Measurements from ENCODE around the gene MAML2.

MAML2 gene

GRCh38 chr11:96319898-96320656, 22.9 kb downstream of the MAML2 start:
- no peak for TF ChIP-seq CTCF (IDR thresholded peaks at IDR 0.05; ENCODE audit: poor library complexity, severe bottlenecking)
- ATAC-seq (ENCODE audit: low read depth) = no peak
- no peaks in the 10 kb centered on the region for H3K9me3 ChIP-seq (ENCODE audit: severe bottlenecking)
- no peaks in the 10 kb centered on the region for H3K27me3 ChIP-seq (ENCODE audit: insufficient read depth, poor library complexity, severe bottlenecking)
- no peaks in the 10 kb centered on the region for H3K36me3 ChIP-seq (ENCODE audit: low read depth)
- H3K4me3 ChIP-seq (ENCODE audit: severe bottlenecking) = no peak overlapping the region
- H3K27ac ChIP-seq (ENCODE audit: poor library complexity, severe bottlenecking) = no peak overlapping the region
- peaks cover 22% of the 10 kb centered on the region for H3K4me1 ChIP-seq (ENCODE audit: insufficient read depth, poor library complexity, severe bottlenecking)
- DNase-seq (ENCODE audit: low spot score) = no peak

GRCh38 chr11:96318850-96319249, 24.1 kb downstream of the MAML2 start:
- Histone ChIP-seq H3K4me3 (ENCODE audit: severe bottlenecking) (no peak overlapping the region), H3K27ac (ENCODE audit: poor library complexity, severe bottlenecking) (no peak overlapping the region), H3K4me1 (ENCODE audit: insufficient read depth, poor library complexity, severe bottlenecking) (peaks cover 22% of the 10 kb centered on the region), H3K27me3 (ENCODE audit: insufficient read depth, poor library complexity, severe bottlenecking) (no peaks in the 10 kb centered on the region), H3K9me3 (ENCODE audit: severe bottlenecking) (no peaks in the 10 kb centered on the region), H3K36me3 (ENCODE audit: low read depth) (no peaks in the 10 kb centered on the region)
- ATAC-seq (ENCODE audit: low read depth) (no peak), DNase-seq (ENCODE audit: low spot score) (no peak)
- no peak for TF ChIP-seq CTCF (IDR thresholded peaks at IDR 0.05; ENCODE audit: poor library complexity, severe bottlenecking)

DNA sequence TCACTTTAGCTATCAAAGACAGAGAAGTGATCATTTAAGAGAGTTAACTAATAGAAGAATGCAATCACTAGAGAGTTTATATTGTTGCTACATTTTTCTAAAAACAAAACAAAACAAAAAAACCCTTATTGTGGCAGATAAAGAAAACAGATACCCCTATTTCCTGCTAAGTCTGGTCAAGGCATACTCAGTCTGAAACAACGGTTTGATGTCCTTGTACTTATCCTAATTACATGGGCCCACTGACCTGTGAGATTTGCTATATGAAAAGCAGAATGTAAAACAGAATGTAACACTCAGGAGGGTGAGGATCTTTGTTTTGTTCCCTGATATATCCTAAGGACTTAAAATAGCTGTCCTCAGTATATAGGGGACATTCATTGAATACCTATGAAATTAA, 24.6 kb downstream of the MAML2 start:
- Histone ChIP-seq H3K4me1 (ENCODE audit: insufficient read depth, poor library complexity, severe bottlenecking) (peaks cover 26% of the 10 kb centered on the region), H3K27ac (ENCODE audit: poor library complexity, severe bottlenecking) (no peak overlapping the region), H3K36me3 (ENCODE audit: low read depth) (no peaks in the 10 kb centered on the region), H3K9me3 (ENCODE audit: severe bottlenecking) (no peaks in the 10 kb centered on the region), H3K27me3 (ENCODE audit: insufficient read depth, poor library complexity, severe bottlenecking) (no peaks in the 10 kb centered on the region), H3K4me3 (ENCODE audit: severe bottlenecking) (no peak overlapping the region)
- ATAC-seq (ENCODE audit: low read depth) = no peak
- TF ChIP-seq CTCF (IDR thresholded peaks at IDR 0.05; ENCODE audit: poor library complexity, severe bottlenecking) = no peak
- no peak for DNase-seq (ENCODE audit: low spot score)

GRCh38 chr11:96317985-96318384, 25.0 kb downstream of the MAML2 start:
- Histone ChIP-seq H3K36me3 (ENCODE audit: low read depth) (no peaks in the 10 kb centered on the region), H3K27ac (ENCODE audit: poor library complexity, severe bottlenecking) (no peak overlapping the region), H3K27me3 (ENCODE audit: insufficient read depth, poor library complexity, severe bottlenecking) (no peaks in the 10 kb centered on the region), H3K4me3 (ENCODE audit: severe bottlenecking) (no peak overlapping the region), H3K9me3 (ENCODE audit: severe bottlenecking) (no peaks in the 10 kb centered on the region), H3K4me1 (ENCODE audit: insufficient read depth, poor library complexity, severe bottlenecking) (peaks cover 26% of the 10 kb centered on the region)
- no peak for TF ChIP-seq CTCF (IDR thresholded peaks at IDR 0.05; ENCODE audit: poor library complexity, severe bottlenecking)
- ATAC-seq (ENCODE audit: low read depth) = no peak
- no peak for DNase-seq (ENCODE audit: low spot score)

GRCh38 chr11:96317571-96317970, 25.4 kb downstream of the MAML2 start:
- Histone ChIP-seq H3K27ac (ENCODE audit: poor library complexity, severe bottlenecking) (no peak overlapping the region), H3K4me1 (ENCODE audit: insufficient read depth, poor library complexity, severe bottlenecking) (peaks cover 26% of the 10 kb centered on the region), H3K4me3 (ENCODE audit: severe bottlenecking) (no peak overlapping the region), H3K27me3 (ENCODE audit: insufficient read depth, poor library complexity, severe bottlenecking) (no peaks in the 10 kb centered on the region), H3K9me3 (ENCODE audit: severe bottlenecking) (no peaks in the 10 kb centered on the region), H3K36me3 (ENCODE audit: low read depth) (no peaks in the 10 kb centered on the region)
- no peak for TF ChIP-seq CTCF (IDR thresholded peaks at IDR 0.05; ENCODE audit: poor library complexity, severe bottlenecking)
- DNase-seq (ENCODE audit: low spot score) (no peak), ATAC-seq (ENCODE audit: low read depth) (no peak)

All from RWPE2 (cell line).